HG03095 (cell line): ENCODE data around the gene DNAJC30.
A peak's percentile ranks its signal among the peaks of the same experiment; 100 is the strongest.
"Not testable (repeated sequence)": the region's sequence is repeated elsewhere in the genome, so short reads cannot be mapped to it uniquely, and the experiment has no call there.

Source experiments
- ATAC-seq: cut with Tn5 transposase; IDR thresholded peaks from one replicate; pipeline ENCODE4 v1.9.1; 2021; ENCODE audit warnings: moderate library complexity; ENCODE audit not compliant: unreplicated experiment

The DNAJC30 gene

DNA sequence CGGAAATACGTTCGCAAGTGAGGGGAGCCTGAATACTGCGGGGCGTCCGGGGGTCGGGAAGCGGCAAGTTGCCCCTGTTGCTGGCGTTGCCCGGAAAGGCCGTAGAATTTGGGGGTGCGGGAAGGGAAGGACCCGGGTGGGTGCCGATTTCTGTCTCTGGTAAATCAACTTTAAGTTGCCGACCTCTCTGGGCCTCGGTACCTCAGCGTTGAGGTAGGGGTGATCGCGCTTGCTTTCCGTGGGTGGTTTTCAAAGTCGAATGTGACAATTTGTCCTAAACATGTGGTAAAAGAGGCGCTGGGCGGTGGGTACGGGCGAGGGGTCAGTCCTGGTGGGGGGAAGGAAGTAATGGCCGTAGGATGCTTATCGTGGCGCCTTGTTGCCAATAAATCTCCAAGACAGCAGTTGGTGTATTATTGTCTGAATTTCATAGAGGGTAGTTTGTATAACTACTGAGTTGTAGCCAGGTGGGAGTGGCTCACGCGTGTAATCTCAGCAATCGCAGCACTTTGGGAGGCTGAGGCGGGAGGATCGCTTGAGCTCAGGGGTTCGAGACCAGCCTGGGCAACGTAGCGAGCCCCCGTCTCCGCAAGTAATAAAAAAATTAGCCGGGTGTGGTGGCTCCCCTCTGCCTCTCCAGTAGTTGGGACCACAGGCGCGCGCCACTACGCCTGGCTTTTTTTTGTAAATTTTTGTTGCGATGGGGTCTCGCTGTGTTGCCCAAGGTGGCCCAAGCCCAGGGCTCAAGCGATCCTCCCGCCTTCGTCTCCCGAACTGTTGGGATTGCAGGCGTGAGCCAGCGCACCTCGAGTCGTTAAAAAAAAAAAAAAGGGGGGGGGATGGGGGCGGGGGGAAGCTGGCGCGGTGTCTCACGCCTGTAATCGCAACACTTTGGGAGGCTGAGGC lies 788 bp upstream of the DNAJC30 start:
- ATAC-seq: peak; percentile 11

DNA sequence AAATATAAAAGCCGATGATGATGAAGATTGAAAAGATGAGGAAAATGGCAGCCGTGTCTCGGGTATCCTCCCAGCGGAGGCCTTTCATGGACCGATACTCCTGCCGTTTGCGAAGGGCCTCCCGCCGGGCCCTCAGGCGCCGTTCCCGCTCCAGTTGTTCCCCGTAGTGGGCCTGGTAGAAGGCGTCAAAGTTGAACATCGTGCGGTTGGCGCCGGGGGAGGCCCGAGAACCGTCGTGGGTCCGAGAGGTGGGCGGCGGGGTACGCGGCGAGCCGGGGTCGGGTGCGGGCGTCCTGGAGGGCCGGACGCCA lies 553 bp downstream of the DNAJC30 start:
- ATAC-seq: no peak

- ATAC-seq: no peak
Measured at GRCh38 chr7:73681031-73681430, 2.2 kb downstream of the DNAJC30 start.

GRCh38 chr7:73680501-73680900 lies 2.8 kb downstream of the DNAJC30 start:
- no peak for ATAC-seq

- ATAC-seq: no peak
Measured at GRCh38 chr7:73679709-73680108, 3.5 kb downstream of the DNAJC30 start.

GRCh38 chr7:73678862-73679261 lies 4.4 kb downstream of the DNAJC30 start:
- ATAC-seq: no peak

- not testable (repeated sequence) for ATAC-seq
Measured at GRCh38 chr7:73676062-73676461, 7.2 kb downstream of the DNAJC30 start.

- ATAC-seq: no peak
Measured at GRCh38 chr7:73674468-73675124, 8.7 kb downstream of the DNAJC30 start.

DNA sequence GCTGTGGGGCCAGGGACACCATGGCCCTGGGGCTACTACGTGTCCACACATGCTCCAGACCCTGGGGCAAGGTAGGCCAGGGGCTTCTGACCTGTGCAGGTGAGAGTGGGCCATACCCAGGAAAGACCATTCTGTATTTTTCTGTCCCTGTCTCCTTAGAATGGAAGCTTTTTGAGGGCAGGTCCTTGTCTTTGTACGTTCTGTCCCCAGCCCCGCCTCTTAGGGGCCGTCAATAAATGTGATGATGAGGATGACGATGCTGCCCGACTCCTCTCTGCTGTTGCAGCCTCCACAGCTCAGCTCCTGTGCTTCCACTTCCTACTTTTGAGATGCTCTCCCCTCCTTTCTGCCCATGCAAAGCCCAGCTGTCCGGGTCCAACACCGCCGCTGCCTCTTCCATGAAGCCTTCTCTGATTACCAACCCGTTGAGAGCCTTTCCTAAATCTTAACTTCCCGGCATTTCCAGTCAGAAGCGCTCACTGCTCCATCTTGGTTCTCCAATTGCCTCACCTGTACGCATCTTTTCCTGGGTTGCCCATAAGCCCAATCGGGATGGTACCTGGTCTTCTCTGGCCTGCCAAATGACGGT lies 11.3 kb downstream of the DNAJC30 start:
- ATAC-seq: no peak

DNA sequence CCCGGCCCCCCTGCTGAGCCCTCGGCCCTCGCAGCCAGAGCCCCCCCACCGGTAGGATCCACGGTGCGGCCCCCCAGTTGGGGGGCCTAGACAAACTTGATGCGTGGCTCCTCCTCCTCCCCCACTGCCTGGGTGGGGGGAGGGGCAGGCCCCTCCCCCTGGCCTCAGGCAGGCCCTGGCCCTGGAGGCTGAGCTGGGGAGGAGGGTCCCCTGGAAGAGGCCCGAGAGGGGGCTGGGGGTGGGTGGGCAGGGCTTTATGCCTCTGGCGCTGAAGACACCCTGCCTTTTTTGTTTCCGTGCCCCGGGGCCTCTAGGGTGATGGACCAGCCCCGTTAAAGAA lies 12.0 kb downstream of the DNAJC30 start:
- no peak for ATAC-seq

- no peak for ATAC-seq
Measured at GRCh38 chr7:73669858-73670385, 13.3 kb downstream of the DNAJC30 start.

DNA sequence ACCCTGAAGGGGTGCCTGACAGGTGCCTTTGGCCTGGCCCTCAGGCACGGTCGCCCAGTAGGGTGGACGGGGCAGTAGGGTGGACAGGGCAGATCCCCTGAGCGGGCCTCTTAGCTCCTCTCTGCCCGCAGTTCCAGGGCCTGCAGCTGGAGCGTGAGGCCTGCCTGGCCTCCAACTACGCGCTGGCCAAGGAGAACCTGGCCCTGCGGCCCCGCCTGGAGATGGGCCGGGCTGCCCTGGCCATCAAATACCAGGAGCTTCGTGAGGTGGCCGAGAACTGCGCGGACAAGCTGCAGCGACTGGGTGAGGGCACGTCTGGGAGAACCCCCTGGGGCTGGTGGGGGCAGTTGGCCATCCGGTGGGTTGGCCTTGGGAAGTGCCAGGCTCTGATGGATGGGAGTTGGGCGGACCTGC lies 14.0 kb downstream of the DNAJC30 start:
- no peak for ATAC-seq

DNA sequence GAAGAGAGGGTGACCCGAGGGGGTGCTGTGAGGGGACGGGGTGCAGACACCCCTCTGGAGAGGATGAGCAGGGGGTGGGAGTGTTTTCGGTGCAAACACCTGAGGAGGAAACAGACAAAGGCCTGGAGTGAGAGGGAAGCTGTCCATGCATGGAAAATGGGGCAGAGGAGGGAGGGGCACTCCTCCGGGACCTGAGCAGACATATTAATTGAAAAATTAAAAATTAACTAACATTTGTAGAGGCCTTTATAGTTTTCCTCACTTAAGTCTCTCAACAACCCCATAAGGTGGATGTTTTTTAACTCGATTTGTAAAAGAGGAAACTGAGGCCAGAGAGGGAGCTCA lies 14.4 kb downstream of the DNAJC30 start:
- no peak for ATAC-seq

DNA sequence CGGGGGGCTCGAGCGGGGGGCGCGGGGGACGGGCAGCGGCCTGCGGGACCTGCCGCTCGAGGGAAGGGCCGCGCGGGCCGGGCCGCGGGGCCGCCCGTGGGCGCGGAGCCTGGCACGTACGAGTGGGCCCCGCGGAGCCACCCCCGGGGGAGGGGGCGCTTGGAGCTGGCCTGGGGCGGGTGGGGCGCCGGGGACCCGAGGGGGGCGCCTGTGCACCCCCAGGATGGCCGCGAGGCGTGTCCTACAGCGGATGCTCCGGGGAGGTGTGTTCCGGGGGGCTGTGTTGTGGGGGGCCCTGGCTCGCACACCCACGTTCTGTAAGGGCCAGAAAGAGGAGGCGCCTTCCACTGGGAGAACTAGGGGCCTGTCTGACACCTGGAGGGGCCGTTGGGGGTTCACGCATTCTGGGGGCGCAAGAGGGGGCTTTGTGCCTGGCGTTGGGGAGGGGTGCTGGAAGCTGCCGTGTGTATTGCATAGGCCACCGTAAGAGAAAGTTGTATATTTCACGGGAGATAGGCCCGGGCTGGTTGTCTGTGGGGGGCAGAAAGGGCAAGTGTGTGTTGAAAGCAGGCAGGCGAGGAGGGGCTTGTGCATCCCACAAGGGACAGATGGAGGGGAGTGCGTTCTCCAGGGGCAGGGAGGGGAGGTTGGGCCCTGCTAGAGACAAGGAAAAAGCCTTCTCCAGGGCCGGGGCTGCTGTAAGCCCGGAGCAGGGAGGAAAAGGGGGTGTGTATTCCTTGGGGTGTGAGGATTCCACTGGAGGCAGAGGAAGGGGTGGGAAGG lies 15.0 kb downstream of the DNAJC30 start:
- ATAC-seq: peak; percentile 8

- ATAC-seq: peak; percentile 93
Measured at GRCh38 chr7:73667344-73668102, 15.7 kb downstream of the DNAJC30 start, which contains the start of gene VPS37D. Gene VPS37D, plus strand, starts transcription at chr7:73667831. Its CDS starts 128 bp downstream, at chr7:73667959.

DNA sequence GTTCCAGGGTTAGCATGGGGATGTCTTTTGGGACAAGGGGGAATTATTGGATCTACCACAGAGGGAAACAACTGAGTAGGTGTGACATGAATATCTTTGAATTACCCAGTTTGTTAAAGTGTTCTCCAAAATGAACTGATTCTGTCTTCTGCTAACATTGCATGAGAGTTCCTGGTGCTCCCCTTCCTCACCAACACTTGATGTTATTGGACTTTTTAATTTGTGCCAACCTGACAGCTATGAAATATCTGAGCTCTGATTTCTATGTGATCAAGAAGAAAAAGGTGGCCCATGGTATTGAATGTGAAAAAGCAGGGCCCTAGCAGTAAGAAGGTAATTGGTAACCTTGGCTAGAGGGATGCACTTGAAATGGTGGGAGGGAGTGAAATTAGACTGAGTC lies 20.2 kb downstream of the DNAJC30 start:
- no peak for ATAC-seq

GRCh38 chr7:73660594-73660993 lies 22.7 kb downstream of the DNAJC30 start:
- ATAC-seq: not testable (repeated sequence)

GRCh38 chr7:73659983-73660382 lies 23.3 kb downstream of the DNAJC30 start:
- no peak for ATAC-seq

DNA sequence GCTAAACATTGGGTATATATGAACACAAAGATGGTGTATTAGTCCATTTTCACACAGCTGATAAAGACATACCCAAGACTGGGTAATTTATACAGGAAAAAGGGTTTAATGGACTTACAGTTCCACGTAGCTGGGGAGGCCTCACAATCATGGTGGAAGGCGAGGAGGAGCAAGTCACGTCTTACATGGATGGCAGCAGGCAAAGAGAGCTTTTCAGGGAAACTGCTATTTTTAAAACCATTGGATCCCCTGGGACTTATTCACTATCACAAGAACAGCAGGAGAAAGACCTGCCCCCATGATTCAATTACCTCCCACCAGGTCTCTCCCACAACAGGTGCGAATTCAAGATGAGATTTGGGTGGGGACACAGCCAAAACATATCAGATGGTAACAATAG lies 27.9 kb downstream of the DNAJC30 start:
- ATAC-seq: not testable (repeated sequence)

DNA sequence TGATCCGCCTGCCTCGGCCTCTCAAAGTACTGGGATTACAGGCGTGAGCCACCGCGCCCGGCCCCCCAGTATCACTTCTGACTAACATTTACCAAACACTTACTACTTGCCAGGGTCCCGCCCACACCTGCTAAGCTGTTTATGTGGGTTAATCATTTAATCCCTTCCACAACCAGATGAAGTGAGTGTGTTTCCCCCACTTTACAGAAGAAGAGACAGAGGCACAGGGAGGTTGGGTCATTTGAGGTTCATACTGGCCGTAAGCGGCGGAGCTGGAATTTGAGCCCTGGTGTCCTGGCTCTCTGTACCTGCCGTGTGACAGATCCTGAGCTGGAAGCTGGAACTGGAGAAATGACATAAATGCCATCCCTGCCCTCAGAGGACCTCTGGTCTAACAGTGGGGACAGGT lies 30.7 kb downstream of the DNAJC30 start:
- ATAC-seq: no peak
